ENCODE data around the gene PIGU. TPM values are rescaled to one million over a fixed set of nuclear protein-coding genes. Genes with fewer than 3 reads are reported as not detected.

The PIGU gene
- total RNA-seq, 6 experiments from 2014 or later, result 4.0 to 14.9 (median 7.3) TPM

- H3K4me3 ChIP-seq, result no peak overlapping the region
- peaks cover 0 to 7% (median 0%) of the 10 kb centered on the region in 4 donors for H3K36me3 ChIP-seq
- intact Hi-C loops (cut with DNase I), result no loop called here
- no peak overlapping the region for H3K27ac ChIP-seq
- H3K9me3 ChIP-seq, result no peaks in the 10 kb centered on the region
- ATAC-seq (no peak), DNase-seq (no peak)
- no CpG with 5 or more reads among the region's 4 CpGs for WGBS (ENCODE audit: insufficient coverage, low coverage, low lambda C conversion rate, missing lambda C conversion rate)
- H3K27me3 ChIP-seq, result no peaks in the 10 kb centered on the region
- H3K4me1 ChIP-seq, result no peaks in the 10 kb centered on the region
- TF ChIP-seq POLR2A (IDR thresholded peaks at IDR 0.05) (no peak), CTCF (IDR thresholded peaks at IDR 0.05) (no peak)
Observed at GRCh38 chr20:34582911-34583310, 94.0 kb downstream of the PIGU start.

- Histone ChIP-seq H3K27me3 (no peaks in the 10 kb centered on the region), H3K4me1 (no peaks in the 10 kb centered on the region), H3K27ac (peak overlapping the region in 1 of 3 donors; percentile 10), H3K4me3 (no peak overlapping the region), H3K36me3 (peaks cover 0 to 7% (median 0%) of the 10 kb centered on the region in 4 donors), H3K9me3 (no peaks in the 10 kb centered on the region)
- intact Hi-C loops (cut with DNase I), result no loop called here
- TF ChIP-seq CTCF (IDR thresholded peaks at IDR 0.05) (no peak), POLR2A (IDR thresholded peaks at IDR 0.05) (no peak)
- no peak for ATAC-seq
- no peak for DNase-seq
- WGBS (ENCODE audit: insufficient coverage, low coverage, low lambda C conversion rate, missing lambda C conversion rate), result 90% methylated on average over 4 of the region's 4 CpGs
Observed at GRCh38 chr20:34582221-34582620, 94.7 kb downstream of the PIGU start.

GRCh38 chr20:34581341-34582184 lies 95.3 kb downstream of the PIGU start:
- WGBS (ENCODE audit: insufficient coverage, low coverage, low lambda C conversion rate, missing lambda C conversion rate), result 90% methylated on average over 6 of the region's 11 CpGs
- intact Hi-C loops (cut with DNase I), result no loop called here
- no peak for TF ChIP-seq POLR2A (IDR thresholded peaks at IDR 0.05)
- no peak for TF ChIP-seq CTCF (IDR thresholded peaks at IDR 0.05)
- DNase-seq, result no peak
- no peaks in the 10 kb centered on the region for H3K27me3 ChIP-seq
- H3K36me3 ChIP-seq, result peaks cover 0 to 7% (median 0%) of the 10 kb centered on the region in 4 donors
- H3K4me3 ChIP-seq, result no peak overlapping the region
- H3K27ac ChIP-seq, result peak overlapping the region in 2 of 3 donors; percentile 33 to 47
- no peaks in the 10 kb centered on the region for H3K9me3 ChIP-seq
- H3K4me1 ChIP-seq, result no peaks in the 10 kb centered on the region
- ATAC-seq, result peak; percentile 49 to 69 (median 54)

- peak in 3 of 4 donors; percentile 25 to 40 (median 40) for ATAC-seq
- Histone ChIP-seq H3K36me3 (peaks cover 0 to 3% (median 0%) of the 10 kb centered on the region in 4 donors), H3K9me3 (no peaks in the 10 kb centered on the region), H3K27ac (no peak overlapping the region), H3K4me3 (no peak overlapping the region), H3K27me3 (no peaks in the 10 kb centered on the region), H3K4me1 (no peaks in the 10 kb centered on the region)
- intact Hi-C loops (cut with DNase I), result no loop called here
- WGBS (ENCODE audit: insufficient coverage, low coverage, low lambda C conversion rate, missing lambda C conversion rate), result 87% methylated on average over 4 of the region's 7 CpGs
- TF ChIP-seq CTCF (IDR thresholded peaks at IDR 0.05), result no peak
- TF ChIP-seq POLR2A (IDR thresholded peaks at IDR 0.05), result no peak
- DNase-seq, result no peak
Observed at GRCh38 chr20:34579979-34580940, 96.6 kb downstream of the PIGU start.
